ENCODE results near the gene NFKB2.

NFKB2 gene

DNA sequence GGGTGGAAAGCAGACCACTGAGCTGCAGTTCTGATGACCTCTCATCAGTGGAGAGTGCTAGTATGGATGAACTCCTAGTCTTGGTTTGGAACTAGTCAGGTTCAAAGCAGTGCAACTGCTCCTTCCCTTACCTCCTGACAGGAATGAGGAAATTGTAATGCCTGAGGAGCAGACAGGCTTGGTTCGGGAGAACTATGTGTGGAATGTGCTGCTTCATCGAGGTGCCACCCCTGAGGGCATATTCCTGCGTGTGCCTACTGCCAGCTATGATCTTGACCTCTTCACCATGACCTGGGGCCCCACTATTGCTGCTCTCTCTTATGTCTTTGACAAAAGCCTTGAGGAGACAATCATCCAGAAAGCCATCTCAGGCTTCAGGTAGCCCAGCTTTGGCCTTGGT, 27.4 kb upstream of the NFKB2 start:
- H3K27ac ChIP-seq: no peak overlapping the region
- no peak overlapping the region for H3K4me3 ChIP-seq
- TF ChIP-seq, protein P1, sequence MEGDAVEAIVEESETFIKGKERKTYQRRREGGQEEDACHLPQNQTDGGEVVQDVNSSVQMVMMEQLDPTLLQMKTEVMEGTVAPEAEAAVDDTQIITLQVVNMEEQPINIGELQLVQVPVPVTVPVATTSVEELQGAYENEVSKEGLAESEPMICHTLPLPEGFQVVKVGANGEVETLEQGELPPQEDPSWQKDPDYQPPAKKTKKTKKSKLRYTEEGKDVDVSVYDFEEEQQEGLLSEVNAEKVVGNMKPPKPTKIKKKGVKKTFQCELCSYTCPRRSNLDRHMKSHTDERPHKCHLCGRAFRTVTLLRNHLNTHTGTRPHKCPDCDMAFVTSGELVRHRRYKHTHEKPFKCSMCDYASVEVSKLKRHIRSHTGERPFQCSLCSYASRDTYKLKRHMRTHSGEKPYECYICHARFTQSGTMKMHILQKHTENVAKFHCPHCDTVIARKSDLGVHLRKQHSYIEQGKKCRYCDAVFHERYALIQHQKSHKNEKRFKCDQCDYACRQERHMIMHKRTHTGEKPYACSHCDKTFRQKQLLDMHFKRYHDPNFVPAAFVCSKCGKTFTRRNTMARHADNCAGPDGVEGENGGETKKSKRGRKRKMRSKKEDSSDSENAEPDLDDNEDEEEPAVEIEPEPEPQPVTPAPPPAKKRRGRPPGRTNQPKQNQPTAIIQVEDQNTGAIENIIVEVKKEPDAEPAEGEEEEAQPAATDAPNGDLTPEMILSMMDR (IDR thresholded peaks at IDR 0.05): no peak
- DNase-seq (ENCODE audit: low spot score): no peak

DNA sequence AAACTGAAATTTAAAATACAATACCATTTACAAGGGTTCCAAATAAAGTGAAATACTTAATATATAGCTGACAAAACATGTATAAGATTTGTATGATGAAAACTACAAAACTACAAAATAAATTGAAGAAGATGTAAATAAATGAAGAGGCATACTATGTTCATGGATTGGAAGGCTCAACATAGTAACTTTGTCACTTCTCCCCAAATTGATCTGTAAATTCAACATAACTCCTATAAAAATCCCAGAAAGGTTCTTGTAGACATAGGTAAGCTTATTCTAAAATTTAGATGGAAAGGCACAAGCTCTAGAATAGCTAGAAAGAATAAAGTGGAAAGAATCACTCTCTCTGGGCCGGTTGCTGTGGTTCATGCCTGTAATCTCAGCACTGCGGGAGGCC, 24.2 kb upstream of the NFKB2 start:
- TF ChIP-seq, protein P1 (IDR thresholded peaks at IDR 0.05): no peak
- no peak overlapping the region for H3K27ac ChIP-seq

DNA sequence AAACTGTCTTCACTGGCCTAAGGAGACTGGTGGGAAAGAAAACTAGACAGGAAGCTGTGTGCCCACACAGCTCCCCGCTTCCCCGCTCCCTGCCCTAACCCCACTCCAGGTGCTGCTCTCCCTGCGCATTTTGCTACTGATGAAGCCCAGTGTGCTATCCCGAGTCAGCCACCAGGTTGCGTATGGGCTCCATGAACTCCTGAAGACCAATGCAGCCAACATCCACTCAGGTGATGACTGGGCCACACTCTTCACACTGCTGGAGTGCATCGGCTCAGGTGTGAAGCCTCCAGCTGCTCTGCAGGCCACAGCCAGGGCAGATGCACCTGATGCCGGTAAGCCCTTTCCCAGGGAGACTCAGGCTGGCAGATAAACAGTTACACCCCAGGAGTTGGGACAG, 20.3 kb upstream of the NFKB2 start:
- TF ChIP-seq, protein P1 (IDR thresholded peaks at IDR 0.05): no peak
- H3K27ac ChIP-seq: no peak overlapping the region
- DNase-seq (ENCODE audit: low spot score): no peak

More for the DNA sequence above, 24.2 kb upstream of the NFKB2 start:
- DNase-seq (ENCODE audit: low spot score): no peak
- H3K4me3 ChIP-seq: no peak overlapping the region

DNA sequence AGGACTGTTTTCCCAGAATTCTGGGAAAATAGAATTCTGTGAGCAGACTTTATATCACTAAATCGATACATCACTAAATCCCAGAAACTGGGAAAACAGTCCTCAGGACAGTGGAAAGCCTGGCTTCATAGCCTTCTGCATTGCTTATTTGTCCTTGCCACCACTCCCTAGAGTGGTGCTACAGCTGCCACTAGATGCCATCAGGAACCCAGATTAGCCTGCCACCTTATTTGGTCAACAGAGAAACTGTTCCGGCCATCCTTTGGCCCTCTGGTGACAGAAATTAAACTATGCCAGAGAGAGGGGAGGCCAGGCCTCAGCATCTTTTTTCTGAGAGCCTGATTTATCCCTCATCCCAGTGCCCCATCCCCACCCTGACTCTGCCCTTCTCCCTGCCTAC, 19.6 kb upstream of the NFKB2 start:
- TF ChIP-seq, protein P1 (IDR thresholded peaks at IDR 0.05): no peak
- Histone ChIP-seq H3K4me3 (no peak overlapping the region), H3K27ac (no peak overlapping the region)
- no peak for DNase-seq (ENCODE audit: low spot score)

More for the DNA sequence above, 20.3 kb upstream of the NFKB2 start:
- H3K4me3 ChIP-seq: no peak overlapping the region

DNA sequence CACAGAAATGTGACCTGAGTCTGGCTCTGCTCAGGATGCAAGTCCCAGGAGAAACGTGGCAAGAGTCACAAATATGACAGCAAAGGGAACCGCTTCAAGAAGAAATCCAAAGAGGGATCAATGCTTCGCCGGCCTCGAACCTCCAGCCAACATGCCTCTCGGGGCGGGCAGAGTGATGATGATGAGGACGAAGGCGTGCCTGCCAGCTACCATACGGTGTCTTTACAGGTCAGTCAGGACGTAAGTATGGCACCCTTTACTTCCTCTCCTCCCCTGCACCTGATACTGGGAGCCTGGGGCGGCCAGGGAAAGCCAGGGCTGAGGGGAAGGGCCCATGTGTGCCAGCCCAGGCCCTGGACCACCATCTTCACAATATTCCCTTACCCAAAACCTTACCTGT, 18.6 kb upstream of the NFKB2 start:
- TF ChIP-seq, protein P1 (IDR thresholded peaks at IDR 0.05): no peak
- Histone ChIP-seq H3K4me3 (no peak overlapping the region), H3K27ac (no peak overlapping the region)
- no peak for DNase-seq (ENCODE audit: low spot score)

DNA sequence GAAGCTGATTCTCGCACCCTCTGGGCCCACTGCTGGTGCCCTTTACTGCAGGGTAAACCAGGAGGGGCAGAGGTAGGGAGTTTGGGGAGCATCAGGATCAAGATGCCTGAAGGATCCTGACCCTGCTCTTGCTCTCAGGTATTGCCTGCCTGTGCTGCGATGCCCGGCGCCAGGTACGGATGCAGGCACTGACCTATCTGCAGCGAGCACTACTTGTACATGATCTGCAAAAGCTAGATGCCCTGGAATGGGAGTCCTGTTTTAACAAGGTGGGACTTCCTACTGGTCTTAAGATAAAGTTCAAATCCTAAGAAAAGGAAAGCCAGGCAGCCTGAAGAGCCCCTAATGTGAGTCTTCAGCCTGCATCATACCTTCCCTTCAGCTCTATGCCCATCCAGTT, 16.1 kb upstream of the NFKB2 start:
- no peak for DNase-seq (ENCODE audit: low spot score)
- TF ChIP-seq, protein P1 (IDR thresholded peaks at IDR 0.05): no peak
- Histone ChIP-seq H3K27ac (no peak overlapping the region), H3K4me3 (no peak overlapping the region)

DNA sequence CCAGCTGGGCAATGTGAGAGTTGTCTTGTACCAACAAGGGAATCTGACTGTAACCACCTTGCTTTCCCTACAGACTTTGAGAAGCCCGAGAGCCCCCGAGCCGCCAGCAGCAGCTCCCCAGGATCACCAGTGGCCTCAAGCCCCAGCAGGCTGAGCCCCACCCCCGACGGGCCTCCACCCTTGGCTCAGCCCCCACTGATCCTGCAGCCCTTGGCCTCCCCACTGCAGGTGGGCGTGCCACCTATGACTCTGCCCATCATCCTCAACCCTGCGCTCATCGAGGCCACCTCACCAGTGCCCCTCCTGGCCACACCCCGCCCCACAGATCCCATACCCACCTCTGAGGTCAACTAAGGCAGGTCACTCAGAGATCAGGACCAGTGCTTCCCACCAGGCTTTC, 13.5 kb upstream of the NFKB2 start:
- no peak for DNase-seq (ENCODE audit: low spot score)
- TF ChIP-seq, protein P1 (IDR thresholded peaks at IDR 0.05): no peak
- H3K27ac ChIP-seq: no peak overlapping the region
- no peak overlapping the region for H3K4me3 ChIP-seq

Data from coronary artery (tissue), 2 donors.